ENCODE data around the gene CLECL1. TPM values are rescaled to one million over a fixed set of nuclear protein-coding genes. Genes with fewer than 3 reads are reported as not detected.
"Not testable (repeated sequence)": the region's sequence is repeated elsewhere in the genome, so short reads cannot be mapped to it uniquely, and the experiment has no call there.

Gene CLECL1
- total RNA-seq, 1 donor from 2014 or later: 1.7 TPM

DNA sequence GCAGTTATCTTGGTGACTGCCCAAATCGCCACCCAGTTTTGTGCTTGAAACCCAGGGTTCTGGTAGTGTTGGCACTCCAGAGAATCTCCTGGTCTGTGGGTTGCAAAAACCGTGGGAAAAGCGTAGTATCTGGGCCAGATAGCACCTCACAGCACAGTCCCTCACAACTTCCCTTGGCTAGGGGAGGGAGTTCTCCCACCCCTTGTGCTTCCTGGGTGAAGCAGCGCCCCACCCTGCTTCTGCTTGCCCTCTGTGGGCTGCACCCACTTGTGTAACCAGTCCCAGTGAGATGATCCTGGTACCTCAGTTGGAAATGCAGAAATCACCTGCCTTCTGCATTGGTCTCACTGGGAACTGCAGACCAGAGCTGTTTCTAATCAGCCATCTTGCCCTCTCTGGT, 47.0 kb downstream of the CLECL1 start:
- ATAC-seq (no peak), DNase-seq (no peak)
- TF ChIP-seq, protein P1, sequence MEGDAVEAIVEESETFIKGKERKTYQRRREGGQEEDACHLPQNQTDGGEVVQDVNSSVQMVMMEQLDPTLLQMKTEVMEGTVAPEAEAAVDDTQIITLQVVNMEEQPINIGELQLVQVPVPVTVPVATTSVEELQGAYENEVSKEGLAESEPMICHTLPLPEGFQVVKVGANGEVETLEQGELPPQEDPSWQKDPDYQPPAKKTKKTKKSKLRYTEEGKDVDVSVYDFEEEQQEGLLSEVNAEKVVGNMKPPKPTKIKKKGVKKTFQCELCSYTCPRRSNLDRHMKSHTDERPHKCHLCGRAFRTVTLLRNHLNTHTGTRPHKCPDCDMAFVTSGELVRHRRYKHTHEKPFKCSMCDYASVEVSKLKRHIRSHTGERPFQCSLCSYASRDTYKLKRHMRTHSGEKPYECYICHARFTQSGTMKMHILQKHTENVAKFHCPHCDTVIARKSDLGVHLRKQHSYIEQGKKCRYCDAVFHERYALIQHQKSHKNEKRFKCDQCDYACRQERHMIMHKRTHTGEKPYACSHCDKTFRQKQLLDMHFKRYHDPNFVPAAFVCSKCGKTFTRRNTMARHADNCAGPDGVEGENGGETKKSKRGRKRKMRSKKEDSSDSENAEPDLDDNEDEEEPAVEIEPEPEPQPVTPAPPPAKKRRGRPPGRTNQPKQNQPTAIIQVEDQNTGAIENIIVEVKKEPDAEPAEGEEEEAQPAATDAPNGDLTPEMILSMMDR (IDR thresholded peaks at IDR 0.05): no peak
- intact Hi-C loops (cut with DNase I): no loop called here
- Histone ChIP-seq H3K36me3 (peaks cover 23% of the 10 kb centered on the region), H3K27me3 (ENCODE audit: low read depth) (no peaks in the 10 kb centered on the region), H3K9me3 (no peaks in the 10 kb centered on the region), H3K27ac (no peak overlapping the region), H3K4me3 (no peak overlapping the region), H3K4me1 (no peaks in the 10 kb centered on the region)

DNA sequence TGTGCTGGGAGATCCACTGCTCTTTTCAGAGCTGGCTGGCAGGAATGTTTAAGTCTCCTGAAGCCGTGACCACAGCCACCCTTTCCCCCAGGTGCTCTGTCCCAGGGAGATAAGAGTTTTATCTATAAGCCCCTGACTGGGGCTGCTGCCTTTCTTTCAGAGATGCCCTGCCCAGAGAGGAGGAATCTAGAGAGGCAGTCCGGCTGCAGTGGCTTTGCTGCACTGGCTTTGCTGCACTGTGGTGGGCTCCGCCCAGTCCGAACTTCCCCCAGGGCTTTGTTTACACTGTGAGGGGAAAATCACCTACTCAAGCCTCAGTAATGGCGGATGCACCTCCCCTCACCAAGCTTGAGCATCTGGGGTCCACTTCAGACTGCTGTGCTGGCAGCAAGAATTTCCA, 47.5 kb downstream of the CLECL1 start:
- intact Hi-C loops (cut with DNase I); DNase-seq: not testable (repeated sequence)

DNA sequence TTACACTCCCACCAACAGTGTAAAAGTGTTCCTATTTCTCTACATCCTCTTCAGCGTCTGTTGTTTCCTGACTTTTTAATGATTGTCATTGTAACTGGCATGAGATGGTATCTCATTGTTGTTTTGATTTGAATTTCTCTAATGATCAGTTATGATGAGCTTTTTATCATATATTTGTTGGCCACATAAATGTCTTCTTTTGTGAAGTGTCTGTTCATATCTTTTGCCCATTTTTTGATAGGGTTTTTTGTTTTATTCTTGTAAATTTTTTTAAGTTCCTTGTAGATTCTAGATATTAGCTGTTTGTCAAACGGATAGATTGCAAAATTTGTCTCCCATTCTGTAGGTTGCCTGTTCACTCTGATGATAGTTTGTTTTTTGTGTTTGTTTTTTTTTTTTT, 49.9 kb downstream of the CLECL1 start:
- H3K27ac ChIP-seq; H3K27me3 ChIP-seq (ENCODE audit: low read depth); H3K9me3 ChIP-seq; intact Hi-C loops (cut with DNase I); DNase-seq; H3K4me1 ChIP-seq; H3K4me3 ChIP-seq; ATAC-seq: not testable (repeated sequence)
- peaks cover 11% of the 10 kb centered on the region for H3K36me3 ChIP-seq

More for the DNA sequence above, 47.5 kb downstream of the CLECL1 start:
- H3K4me3 ChIP-seq; H3K9me3 ChIP-seq; H3K27ac ChIP-seq; H3K4me1 ChIP-seq; ATAC-seq; H3K27me3 ChIP-seq (ENCODE audit: low read depth): not testable (repeated sequence)
- peaks cover 23% of the 10 kb centered on the region for H3K36me3 ChIP-seq

DNA sequence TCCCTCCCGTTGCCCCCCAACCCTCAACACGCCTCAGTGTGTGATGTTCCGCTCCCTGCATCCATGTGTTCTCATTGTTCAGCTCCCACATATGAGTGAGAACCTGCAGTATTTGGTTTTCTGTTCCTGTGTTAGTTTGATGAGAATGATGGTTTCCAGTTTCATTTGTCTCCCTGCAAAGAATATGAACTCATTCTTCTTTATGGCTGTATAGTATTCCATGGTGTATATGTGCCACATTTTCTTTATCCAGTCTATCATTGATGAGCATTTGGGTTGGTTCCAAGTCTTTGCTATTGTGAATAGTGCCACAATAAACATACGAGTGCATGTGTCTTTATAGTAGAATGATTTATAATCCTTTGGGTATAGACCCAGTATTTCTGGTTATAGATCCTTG, 50.4 kb downstream of the CLECL1 start:
- H3K9me3 ChIP-seq; H3K4me1 ChIP-seq; DNase-seq; H3K27ac ChIP-seq; H3K27me3 ChIP-seq (ENCODE audit: low read depth); ATAC-seq; H3K36me3 ChIP-seq; intact Hi-C loops (cut with DNase I); H3K4me3 ChIP-seq: not testable (repeated sequence)

DNA sequence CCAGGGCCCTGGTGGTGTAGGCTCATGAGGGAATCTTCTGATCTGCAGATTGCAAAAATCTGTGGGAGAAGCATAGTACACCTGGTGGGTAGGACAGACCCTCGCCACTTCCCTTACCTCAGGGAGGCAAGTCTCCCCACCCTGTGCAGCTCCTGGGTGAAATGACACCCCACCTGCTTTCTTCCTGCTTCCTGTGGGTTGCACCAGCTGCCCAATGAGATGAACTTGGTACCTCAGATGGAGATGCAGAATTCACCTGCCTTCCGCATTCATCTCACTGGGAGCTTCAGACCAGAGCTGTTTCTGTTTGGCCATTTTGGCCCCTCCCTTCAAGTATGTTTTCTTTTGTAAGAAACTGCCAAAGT, 58.7 kb downstream of the CLECL1 start:
- H3K36me3 ChIP-seq: no peaks in the 10 kb centered on the region
- H3K9me3 ChIP-seq: no peaks in the 10 kb centered on the region
- no peaks in the 10 kb centered on the region for H3K27me3 ChIP-seq (ENCODE audit: low read depth)
- intact Hi-C loops (cut with DNase I): no loop called here
- H3K4me1 ChIP-seq: peaks cover 14% of the 10 kb centered on the region
- TF ChIP-seq, protein P1 (IDR thresholded peaks at IDR 0.05): no peak
- ATAC-seq (peak; percentile 13 to 32), DNase-seq (no peak)
- no peak overlapping the region for H3K27ac ChIP-seq
- H3K4me3 ChIP-seq: no peak overlapping the region

DNA sequence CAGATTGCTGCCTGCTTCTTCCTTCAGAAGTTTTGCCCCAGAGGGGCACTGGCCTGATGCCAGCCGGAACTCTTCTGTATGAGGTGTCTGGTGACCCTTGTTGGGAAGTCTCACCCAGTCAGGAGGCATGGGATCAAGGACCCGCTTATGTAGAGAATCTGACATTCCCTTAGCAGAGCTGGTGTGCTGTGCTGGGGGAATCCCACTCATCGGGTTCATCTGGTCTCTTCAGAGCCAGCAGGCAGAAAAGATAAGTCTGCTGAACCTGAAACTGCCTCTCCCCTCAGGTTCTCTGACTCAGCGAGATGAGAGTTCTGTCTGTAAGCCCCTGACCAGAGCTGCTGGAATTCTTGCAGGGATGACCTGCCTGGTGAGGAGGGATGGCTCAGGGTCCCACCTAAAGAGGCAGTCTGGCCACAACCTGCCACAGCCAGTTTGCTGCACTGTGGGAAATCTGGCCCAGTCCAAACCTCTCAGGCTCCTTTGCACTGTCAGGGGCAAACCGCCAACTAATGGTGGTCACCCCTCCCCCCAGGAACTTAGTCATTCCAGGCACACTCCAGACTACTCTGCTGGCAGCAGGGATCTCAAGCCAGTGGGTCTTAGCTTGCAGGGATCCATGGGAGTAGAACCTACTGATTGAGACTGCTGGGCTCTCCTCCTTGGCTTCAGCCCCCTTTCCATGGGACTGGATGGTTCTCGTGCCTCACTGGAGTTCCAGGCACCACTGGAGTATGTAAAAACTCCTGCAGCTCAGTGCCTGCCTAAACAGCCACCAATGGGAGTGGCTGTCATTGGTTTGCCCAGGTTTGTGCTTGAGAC, 59.3 kb downstream of the CLECL1 start:
- H3K27ac ChIP-seq: peak overlapping the region; percentile 13
- TF ChIP-seq, protein P1 (IDR thresholded peaks at IDR 0.05): no peak
- H3K9me3 ChIP-seq: no peaks in the 10 kb centered on the region
- no peaks in the 10 kb centered on the region for H3K36me3 ChIP-seq
- H3K4me1 ChIP-seq: peaks cover 14% of the 10 kb centered on the region
- peak; percentile 60 for DNase-seq
- H3K4me3 ChIP-seq: peak overlapping the region; percentile 9
- intact Hi-C loops (cut with DNase I): no loop called here
- H3K27me3 ChIP-seq (ENCODE audit: low read depth): no peaks in the 10 kb centered on the region
- ATAC-seq: peak; percentile 81 to 90

Other genes starting within 250 kb of the CLECL1 start
- gene KLRB1, start 125.2 kb downstream of the CLECL1 start, total RNA-seq: 4.3 TPM
- gene CLEC2D, start 63.4 kb downstream of the CLECL1 start, total RNA-seq: 13.9 TPM
- 11.4 TPM for gene CD69, start 27.8 kb upstream of the CLECL1 start, total RNA-seq
- 4.1 TPM for gene KLRF1, start 94.4 kb upstream of the CLECL1 start, total RNA-seq
- 24.8 TPM for gene CLEC2B, start 136.3 kb upstream of the CLECL1 start, total RNA-seq
- not detected for gene KLRF2, start 148.4 kb upstream of the CLECL1 start, total RNA-seq
- gene CLEC2A, start 199.3 kb upstream of the CLECL1 start, total RNA-seq: not detected
- gene CLEC12A, start 238.3 kb upstream of the CLECL1 start, total RNA-seq: 88.3 TPM

All from lower lobe of right lung (tissue), 2 donors.